SK-MEL-5 (cell line): ENCODE data around the gene ANKRD50. TPM values are rescaled to one million over a fixed set of nuclear protein-coding genes. Genes with fewer than 3 reads are reported as not detected.
A peak's percentile ranks its signal among the peaks of the same experiment; 100 is the strongest.

Experiments
- DNase-seq: peaks from one replicate; pipeline ENCODE4 v3.0.0-alpha.2; 2016; ENCODE audit warnings: low read depth, low spot score
- in situ Hi-C: cut with HindIII; loops from 2 replicates; pipeline ENCODE4 v1.10.0; 2016; ENCODE audit warnings: low sequenced_read_pairs, high pct_unique_total_duplicates, low pct_unique_long_range_greater_than_20kb
- total RNA-seq: library from RNA; depleted of rRNA; stranded (reverse); fragments of >200 nt; shearing (Covaris generic); gene quantifications from 2 replicates; pipeline ENCODE4 v1.2.3, GENCODE V29; 2014

ANKRD50 gene
- total RNA-seq, 1 experiment from 2014 or later = 11.5 TPM

- in situ Hi-C loops = no loop called here
- peak; percentile 69 for DNase-seq
Observed at GRCh38 chr4:124711471-124712371, 811 bp downstream of the ANKRD50 start.

GRCh38 chr4:124710911-124711310 is 1.6 kb downstream of the ANKRD50 start:
- in situ Hi-C loops = no loop called here
- DNase-seq = no peak

- in situ Hi-C loops = no loop called here
- DNase-seq = no peak
Observed at GRCh38 chr4:124710015-124710741, 2.4 kb downstream of the ANKRD50 start.

- DNase-seq = no peak
- in situ Hi-C loops = no loop called here
Observed at GRCh38 chr4:124708517-124709300, 3.8 kb downstream of the ANKRD50 start.

- in situ Hi-C loops = no loop called here
- no peak for DNase-seq
Observed at GRCh38 chr4:124705393-124705792, 7.1 kb downstream of the ANKRD50 start.

GRCh38 chr4:124703154-124703553 is 9.4 kb downstream of the ANKRD50 start:
- in situ Hi-C loops = no loop called here
- DNase-seq = no peak

GRCh38 chr4:124697441-124697840 is 15.1 kb downstream of the ANKRD50 start:
- in situ Hi-C loops = no loop called here
- no peak for DNase-seq

GRCh38 chr4:124696182-124696581 is 16.4 kb downstream of the ANKRD50 start:
- no peak for DNase-seq
- in situ Hi-C loops = no loop called here

GRCh38 chr4:124694946-124695598 is 17.5 kb downstream of the ANKRD50 start:
- in situ Hi-C loops = no loop called here
- no peak for DNase-seq

- no peak for DNase-seq
- in situ Hi-C loops = no loop called here
Observed at GRCh38 chr4:124694306-124694705, 18.2 kb downstream of the ANKRD50 start.

GRCh38 chr4:124691801-124692200 is 20.7 kb downstream of the ANKRD50 start:
- no peak for DNase-seq
- in situ Hi-C loops = no loop called here

- peak; percentile 64 for DNase-seq
- in situ Hi-C loops = no loop called here
Observed at GRCh38 chr4:124686279-124686678, 26.3 kb downstream of the ANKRD50 start.

- DNase-seq = peak; percentile 68
- in situ Hi-C loops = no loop called here
Observed at GRCh38 chr4:124685851-124686250, 26.7 kb downstream of the ANKRD50 start.

- no peak for DNase-seq
- in situ Hi-C loops = no loop called here
Observed at GRCh38 chr4:124684301-124684700, 28.2 kb downstream of the ANKRD50 start.

- in situ Hi-C loops = no loop called here
- no peak for DNase-seq
Observed at GRCh38 chr4:124682384-124682783, 30.1 kb downstream of the ANKRD50 start.

GRCh38 chr4:124666496-124666895 is 46.0 kb downstream of the ANKRD50 start:
- DNase-seq = peak; percentile 4
- in situ Hi-C loops = no loop called here

- in situ Hi-C loops = no loop called here
- no peak for DNase-seq
Observed at GRCh38 chr4:124658795-124659194, 53.7 kb downstream of the ANKRD50 start.

- no peak for DNase-seq
- in situ Hi-C loops = no loop called here
Observed at GRCh38 chr4:124650614-124651013, 61.9 kb downstream of the ANKRD50 start.
